OCI-LY1 (cell line): ENCODE measurements around the gene LPCAT2.

Experiments
- EZH2 ChIP-seq: fragments of 200-600 bp; sonication (generic), shearing (Covaris generic); IDR thresholded peaks from 2 replicates; pipeline ENCODE4 v1.8.0; 2017; ENCODE audit warnings: borderline replicate concordance, mixed run types, mild to moderate bottlenecking, antibody characterized with exemption, low read length, moderate library complexity, mixed read lengths
- TF ChIP-seq, protein P1 (sequence below): fragments of 200-600 bp; sonication (generic), shearing (Covaris generic); IDR thresholded peaks from 2 replicates; pipeline ENCODE4 v1.5.1; 2017; ENCODE audit warnings: mild to moderate bottlenecking, antibody characterized with exemption, low read length, moderate library complexity, mixed read lengths

DNA sequence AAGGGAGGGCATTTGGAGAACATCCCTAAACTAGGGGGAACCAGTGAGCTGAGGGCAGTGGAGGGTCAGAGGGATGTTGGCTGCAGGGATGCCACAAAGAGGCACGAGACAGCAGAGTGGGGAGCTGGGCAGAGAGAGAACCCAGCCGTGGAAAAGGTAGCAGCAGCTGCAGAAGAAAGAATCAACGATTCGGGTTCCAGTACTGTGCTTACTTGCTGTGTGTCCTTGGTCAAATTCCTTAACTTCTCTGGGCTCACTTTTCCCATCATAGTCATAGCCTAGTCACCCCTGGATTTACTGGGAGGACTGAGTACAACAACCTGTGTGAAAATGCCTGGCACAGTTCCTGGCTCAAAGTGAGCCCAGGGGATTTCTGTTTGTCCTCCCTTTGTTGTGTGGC lies 42.7 kb upstream of the LPCAT2 start:
- TF ChIP-seq, protein P1, sequence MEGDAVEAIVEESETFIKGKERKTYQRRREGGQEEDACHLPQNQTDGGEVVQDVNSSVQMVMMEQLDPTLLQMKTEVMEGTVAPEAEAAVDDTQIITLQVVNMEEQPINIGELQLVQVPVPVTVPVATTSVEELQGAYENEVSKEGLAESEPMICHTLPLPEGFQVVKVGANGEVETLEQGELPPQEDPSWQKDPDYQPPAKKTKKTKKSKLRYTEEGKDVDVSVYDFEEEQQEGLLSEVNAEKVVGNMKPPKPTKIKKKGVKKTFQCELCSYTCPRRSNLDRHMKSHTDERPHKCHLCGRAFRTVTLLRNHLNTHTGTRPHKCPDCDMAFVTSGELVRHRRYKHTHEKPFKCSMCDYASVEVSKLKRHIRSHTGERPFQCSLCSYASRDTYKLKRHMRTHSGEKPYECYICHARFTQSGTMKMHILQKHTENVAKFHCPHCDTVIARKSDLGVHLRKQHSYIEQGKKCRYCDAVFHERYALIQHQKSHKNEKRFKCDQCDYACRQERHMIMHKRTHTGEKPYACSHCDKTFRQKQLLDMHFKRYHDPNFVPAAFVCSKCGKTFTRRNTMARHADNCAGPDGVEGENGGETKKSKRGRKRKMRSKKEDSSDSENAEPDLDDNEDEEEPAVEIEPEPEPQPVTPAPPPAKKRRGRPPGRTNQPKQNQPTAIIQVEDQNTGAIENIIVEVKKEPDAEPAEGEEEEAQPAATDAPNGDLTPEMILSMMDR = no peak
- TF ChIP-seq EZH2 = no peak
